ENCODE data around the gene TAL1.
A peak's percentile ranks its signal among the peaks of the same experiment; 100 is the strongest.

GRCh38 chr1:47192458-47193384 is 39.3 kb downstream of the TAL1 start:
- no peak for TF ChIP-seq EP300 (IDR thresholded peaks at IDR 0.05)
- TF ChIP-seq CTCF (IDR thresholded peaks at IDR 0.05) = peak; percentile 89 to 95 (median 93)
- peak in 1 of 2 donors; percentile 21 for TF ChIP-seq POLR2AphosphoS5 (IDR thresholded peaks at IDR 0.05)

Measured in upper lobe of left lung (tissue), 4 donors.